ENCODE data around the gene RMDN2. TPM values are rescaled to one million over a fixed set of nuclear protein-coding genes. Genes with fewer than 3 reads are reported as not detected.

The RMDN2 gene
- total RNA-seq, 1 donor: 9.6 TPM

GRCh38 chr2:37881397-37881796 is 43.7 kb upstream of the RMDN2 start:
- no peak for DNase-seq (ENCODE audit: low read depth)
- H3K4me3 ChIP-seq (ENCODE audit: low read depth, low read length): no peak overlapping the region
- TF ChIP-seq CTCF (IDR thresholded peaks at IDR 0.05; ENCODE audit: insufficient read depth, low read length): no peak

- no peak for DNase-seq (ENCODE audit: low read depth)
- no peak overlapping the region for H3K4me3 ChIP-seq (ENCODE audit: low read depth, low read length)
- no peak for TF ChIP-seq CTCF (IDR thresholded peaks at IDR 0.05; ENCODE audit: insufficient read depth, low read length)
Observed at GRCh38 chr2:37882036-37882435, 43.1 kb upstream of the RMDN2 start.

- no peak overlapping the region for H3K4me3 ChIP-seq (ENCODE audit: low read depth, low read length)
- DNase-seq (ENCODE audit: low read depth): no peak
- no peak for TF ChIP-seq CTCF (IDR thresholded peaks at IDR 0.05; ENCODE audit: insufficient read depth, low read length)
Observed at GRCh38 chr2:37883518-37883917, 41.6 kb upstream of the RMDN2 start.

GRCh38 chr2:37885329-37885993 is 39.6 kb upstream of the RMDN2 start:
- H3K4me3 ChIP-seq (ENCODE audit: low read depth, low read length): no peak overlapping the region
- no peak for TF ChIP-seq CTCF (IDR thresholded peaks at IDR 0.05; ENCODE audit: insufficient read depth, low read length)
- no peak for DNase-seq (ENCODE audit: low read depth)

- DNase-seq (ENCODE audit: low read depth): peak; percentile 71
- no peak overlapping the region for H3K4me3 ChIP-seq (ENCODE audit: low read depth, low read length)
- no peak for TF ChIP-seq CTCF (IDR thresholded peaks at IDR 0.05; ENCODE audit: insufficient read depth, low read length)
Observed at GRCh38 chr2:37886745-37887144, 38.3 kb upstream of the RMDN2 start.

- H3K4me3 ChIP-seq (ENCODE audit: low read depth, low read length): no peak overlapping the region
- no peak for DNase-seq (ENCODE audit: low read depth)
- TF ChIP-seq CTCF (IDR thresholded peaks at IDR 0.05; ENCODE audit: insufficient read depth, low read length): no peak
Observed at GRCh38 chr2:37887286-37887685, 37.8 kb upstream of the RMDN2 start.
